Mesenchymal stem cell (in vitro differentiated cells and primary cell): ENCODE data around the gene ATP7B.
A peak's percentile ranks its signal among the peaks of the same experiment; 100 is the strongest.

ENCODE experiments used
- DNase-seq: peaks from one replicate; pipeline ENCODE4 v3.0.0-alpha.2; 2013
- H2AFZ ChIP-seq: one replicate; pipeline ENCODE4 v1.6.1; 2013; ENCODE audit warnings: low read depth, mild to moderate bottlenecking, control low read depth, inconsistent platforms, low read length, moderate library complexity
- H2AK5ac ChIP-seq: 2 replicates; pipeline ENCODE4 v1.6.1; 2013; ENCODE audit warnings: low read length, moderate library complexity, mild to moderate bottlenecking, inconsistent platforms; ENCODE audit not compliant: severe bottlenecking
- H2BK120ac ChIP-seq: one replicate; pipeline ENCODE4 v1.6.1; 2013; ENCODE audit warnings: low read depth, mild to moderate bottlenecking, inconsistent platforms, low read length, moderate library complexity
- H2BK12ac ChIP-seq, 2 experiments: one replicate each; pipeline ENCODE4 v1.6.1; 2013; ENCODE audit warnings: inconsistent platforms in 2 of 2, low read length in 2 of 2, mild to moderate bottlenecking in 2 of 2, moderate library complexity in 2 of 2, control low read depth in 1 of 2
- H2BK15ac ChIP-seq: one replicate; pipeline ENCODE4 v1.6.1; 2013; ENCODE audit warnings: mild to moderate bottlenecking, low read depth, inconsistent platforms; ENCODE audit not compliant: poor library complexity, severe bottlenecking
- H2BK5ac ChIP-seq: 2 replicates; pipeline ENCODE4 v1.6.1; 2013; ENCODE audit warnings: low read depth, mild to moderate bottlenecking, low read length, control low read depth, inconsistent platforms; ENCODE audit not compliant: poor library complexity, severe bottlenecking
- H3K14ac ChIP-seq, 2 experiments: one replicate each; pipeline ENCODE4 v1.6.1; 2013; ENCODE audit warnings: inconsistent platforms in 2 of 2, low read length in 2 of 2, control low read depth in 1 of 2, mild to moderate bottlenecking in 1 of 2, moderate library complexity in 1 of 2
- H3K18ac ChIP-seq, 2 experiments: one replicate each; pipeline ENCODE4 v1.6.1; 2013; ENCODE audit warnings: inconsistent platforms in 2 of 2, low read length in 2 of 2, control low read depth in 1 of 2, low read depth in 1 of 2, mild to moderate bottlenecking in 1 of 2
- H3K23ac ChIP-seq, 2 experiments: one replicate each; pipeline ENCODE4 v1.6.1; 2013; ENCODE audit warnings: inconsistent platforms in 2 of 2, low read length in 2 of 2, mild to moderate bottlenecking in 2 of 2, moderate library complexity in 2 of 2, control low read depth in 1 of 2
- H3K27ac ChIP-seq: 2 replicates; pipeline ENCODE4 v1.5.1; 2013; ENCODE audit warnings: mild to moderate bottlenecking, moderate library complexity, low read length, control low read depth, inconsistent platforms; ENCODE audit not compliant: poor library complexity, severe bottlenecking
- H3K27me3 ChIP-seq, 2 experiments: 2 replicates each; pipeline versions ENCODE4 v1.6.1 to v1.7.0; 2013; ENCODE audit warnings: low read length in 2 of 2, mild to moderate bottlenecking in 2 of 2, moderate library complexity in 2 of 2, control low read depth in 1 of 2, inconsistent platforms in 1 of 2; ENCODE audit not compliant: control insufficient read depth in 1 of 2, insufficient read depth in 1 of 2
- H3K36me3 ChIP-seq, 2 experiments: 2 replicates each; pipeline versions ENCODE4 v1.6.1 to v1.7.0; 2013; ENCODE audit warnings: low read length in 2 of 2, control low read depth in 1 of 2, inconsistent platforms in 1 of 2, low read depth in 1 of 2, mild to moderate bottlenecking in 1 of 2; ENCODE audit not compliant: insufficient read depth in 2 of 2, control insufficient read depth in 1 of 2
- H3K4ac ChIP-seq, 2 experiments: one replicate each; pipeline ENCODE4 v1.6.1; 2013; ENCODE audit warnings: inconsistent platforms in 2 of 2, low read length in 2 of 2, mild to moderate bottlenecking in 2 of 2, moderate library complexity in 2 of 2, control low read depth in 1 of 2, low read depth in 1 of 2
- H3K4me1 ChIP-seq: 2 replicates; pipeline ENCODE4 v1.6.1; 2013; ENCODE audit warnings: low read depth, low read length, control low read depth; ENCODE audit not compliant: control insufficient read depth, insufficient read depth
- H3K4me2 ChIP-seq: 2 replicates; pipeline ENCODE4 v1.6.1; 2013; ENCODE audit warnings: low read length, mild to moderate bottlenecking, inconsistent platforms; ENCODE audit not compliant: poor library complexity, severe bottlenecking
- H3K4me3 ChIP-seq, 2 experiments: 2 replicates each; pipeline versions ENCODE4 v1.5.1 to v1.7.0; 2013; ENCODE audit warnings: low read length in 2 of 2, mild to moderate bottlenecking in 2 of 2, control low read depth in 1 of 2, low read depth in 1 of 2; ENCODE audit not compliant: insufficient read depth in 1 of 2
- H3K79me1 ChIP-seq: replicated peaks from 2 replicates; pipeline ENCODE4 v1.6.1; 2013; ENCODE audit warnings: mild to moderate bottlenecking, control low read depth, low read length, inconsistent platforms; ENCODE audit not compliant: poor library complexity, severe bottlenecking
- H3K9ac ChIP-seq: 2 replicates; pipeline ENCODE4 v1.7.0; 2013; ENCODE audit warnings: mild to moderate bottlenecking, low read length, moderate library complexity
- H3K9me3 ChIP-seq: 2 replicates; pipeline ENCODE4 v1.7.0; 2013; ENCODE audit warnings: mild to moderate bottlenecking, low read length; ENCODE audit not compliant: control insufficient read depth
- H4K8ac ChIP-seq: one replicate; pipeline ENCODE4 v1.6.1; 2013; ENCODE audit warnings: inconsistent platforms, mild to moderate bottlenecking, low read length, moderate library complexity
- H4K91ac ChIP-seq: one replicate; pipeline ENCODE4 v1.6.1; 2013; ENCODE audit warnings: mild to moderate bottlenecking, low read length, inconsistent platforms
- WGBS: methylation state at CpG from one replicate; pipeline ENCODE4 v1.1.7; 2013; ENCODE audit warnings: mixed read lengths; 5-methylcytosine and 5-hydroxymethylcytosine counted together

The ATP7B gene

GRCh38 chr13:52020191-52020590 is 8.9 kb upstream of the ATP7B start:
- Histone ChIP-seq H3K79me1 (peaks cover 35% of the 10 kb centered on the region), H2AK5ac (no peak overlapping the region), H2AFZ (no peak overlapping the region), H3K27me3 (no peaks in the 10 kb centered on the region), H3K9ac (no peak overlapping the region), H3K23ac (no peak overlapping the region), H2BK12ac (no peak overlapping the region), H3K27ac (no peak overlapping the region), H3K4me2 (no peak overlapping the region), H3K9me3 (no peaks in the 10 kb centered on the region), H4K8ac (no peak overlapping the region), H3K4me3 (no peak overlapping the region), H3K36me3 (peaks cover 22 to 63% of the 10 kb centered on the region in 2 experiments), H2BK5ac (no peak overlapping the region), H3K14ac (no peak overlapping the region), H4K91ac (no peak overlapping the region), H2BK120ac (no peak overlapping the region), H3K4ac (no peak overlapping the region), H3K18ac (no peak overlapping the region), H3K4me1 (no peaks in the 10 kb centered on the region), H2BK15ac (no peak overlapping the region)
- no peak for DNase-seq
- WGBS = over 99% methylated on average over 2 of the region's 3 CpGs

- no peak overlapping the region for H2BK5ac ChIP-seq
- no peak overlapping the region for H4K8ac ChIP-seq
- H3K27ac ChIP-seq = no peak overlapping the region
- peaks cover 12 to 30% of the 10 kb centered on the region in 2 experiments for H3K36me3 ChIP-seq
- no peaks in the 10 kb centered on the region for H3K27me3 ChIP-seq
- H3K79me1 ChIP-seq = peaks cover 27% of the 10 kb centered on the region
- H3K9ac ChIP-seq = no peak overlapping the region
- H3K9me3 ChIP-seq = no peaks in the 10 kb centered on the region
- no peak for DNase-seq
- H4K91ac ChIP-seq = no peak overlapping the region
- no peak overlapping the region for H3K14ac ChIP-seq
- no peak overlapping the region for H2AK5ac ChIP-seq
- H3K23ac ChIP-seq = no peak overlapping the region
- no peak overlapping the region for H3K4me2 ChIP-seq
- H3K4me3 ChIP-seq = no peak overlapping the region
- H3K4ac ChIP-seq = no peak overlapping the region
- H2BK12ac ChIP-seq = no peak overlapping the region
- no peak overlapping the region for H2BK15ac ChIP-seq
- no peak overlapping the region for H3K18ac ChIP-seq
- peaks cover under 1% of the 10 kb centered on the region for H3K4me1 ChIP-seq
- no peak overlapping the region for H2AFZ ChIP-seq
- H2BK120ac ChIP-seq = no peak overlapping the region
- WGBS = 97% methylated on average over 3 of the region's 3 CpGs
These were observed 5.0 kb upstream of the ATP7B start for GRCh38 chr13:52016296-52016695.

- Histone ChIP-seq H3K9ac (peak overlapping the region; percentile 95), H2BK15ac (no peak overlapping the region), H3K36me3 (peaks cover 2 to 7% of the 10 kb centered on the region in 2 experiments), H2AK5ac (no peak overlapping the region), H3K14ac (no peak overlapping the region), H3K4me2 (peak overlapping the region; percentile 47), H3K27ac (peak overlapping the region; percentile 4), H3K27me3 (peaks cover 5 to 28% of the 10 kb centered on the region in 2 experiments), H3K4ac (peak overlapping the region in 1 of 2 experiments; percentile 81), H3K79me1 (peaks cover 21% of the 10 kb centered on the region), H3K4me1 (peaks cover 4% of the 10 kb centered on the region), H3K18ac (peak overlapping the region; percentile 5 to 13), H3K4me3 (peak overlapping the region; percentile 58 to 97), H4K91ac (peak overlapping the region; percentile 6), H2BK12ac (no peak overlapping the region), H3K9me3 (no peaks in the 10 kb centered on the region), H4K8ac (no peak overlapping the region), H2AFZ (no peak overlapping the region), H2BK120ac (peak overlapping the region; percentile 2), H2BK5ac (no peak overlapping the region), H3K23ac (no peak overlapping the region)
- 1% methylated on average over 8 of the region's 8 CpGs for WGBS
- DNase-seq = no peak
These were observed 1.2 kb upstream of the ATP7B start for GRCh38 chr13:52012512-52012836.

- DNase-seq = peak; percentile 99
- Histone ChIP-seq H3K27me3 (peaks cover 8 to 28% of the 10 kb centered on the region in 2 experiments), H3K9ac (peak within 1 kb of the TSS; percentile 95), H3K27ac (peak within 1 kb of the TSS; percentile 4), H2AK5ac (no peak within 1 kb of the TSS), H3K9me3 (no peaks in the 10 kb centered on the region), H3K4me3 (peak within 1 kb of the TSS; percentile 86 to 97), H3K4ac (peak within 1 kb of the TSS in 1 of 2 experiments; percentile 81), H2BK12ac (peak within 1 kb of the TSS in 1 of 2 experiments; percentile 2), H3K4me2 (peak within 1 kb of the TSS; percentile 93), H3K14ac (peak within 1 kb of the TSS in 1 of 2 experiments; percentile 78), H2BK120ac (peak within 1 kb of the TSS; percentile 51), H2AFZ (peak within 1 kb of the TSS; percentile 21), H4K91ac (peak within 1 kb of the TSS; percentile 47), H2BK5ac (no peak within 1 kb of the TSS), H3K23ac (peak within 1 kb of the TSS in 1 of 2 experiments; percentile 89), H3K36me3 (peaks cover 0 to 7% of the 10 kb centered on the region in 2 experiments), H2BK15ac (no peak within 1 kb of the TSS), H3K79me1 (peaks cover 23% of the 10 kb centered on the region), H4K8ac (peak within 1 kb of the TSS; percentile 29), H3K18ac (peak within 1 kb of the TSS; percentile 58 to 86), H3K4me1 (peaks cover 4% of the 10 kb centered on the region)
- WGBS = under 1% methylated on average over 71 of the region's 82 CpGs
These were observed 622 bp upstream of the ATP7B start, which contains the start of gene ALG11 for GRCh38 chr13:52011632-52012511. Gene ALG11 (plus strand): TSS chr13:52012398. CDS start chr13:52012419, 21 bp downstream.
